GM15510 (cell line): Measurements from ENCODE around the gene HSPE1.

Experiments
- POLR2A ChIP-seq: IDR thresholded peaks from 3 replicates; pipeline ENCODE4 v1.6.1; 2011; ENCODE audit warnings: borderline replicate concordance; ENCODE audit not compliant: insufficient read length; ENCODE audit errors: extremely low read depth

Gene HSPE1

GRCh38 chr2:197515739-197516392, 15.7 kb downstream of the HSPE1 start, which contains the start of gene MOB4:
Gene MOB4, plus strand, starts transcription at chr2:197516066. Its CDS starts 21 bp downstream, at chr2:197516087.
- TF ChIP-seq POLR2A: peak; percentile 95

- no peak for TF ChIP-seq POLR2A
Measured at GRCh38 chr2:197516393-197516761, 16.2 kb downstream of the HSPE1 start.

GRCh38 chr2:197517150-197517549, 17.0 kb downstream of the HSPE1 start:
- TF ChIP-seq POLR2A: no peak

- no peak for TF ChIP-seq POLR2A
Measured at GRCh38 chr2:197538412-197538811, 38.2 kb downstream of the HSPE1 start.

- no peak for TF ChIP-seq POLR2A
Measured at GRCh38 chr2:197539734-197540133, 39.6 kb downstream of the HSPE1 start.

GRCh38 chr2:197543206-197543605, 43.0 kb downstream of the HSPE1 start:
- no peak for TF ChIP-seq POLR2A

GRCh38 chr2:197547163-197547900, 47.2 kb downstream of the HSPE1 start:
- TF ChIP-seq POLR2A: no peak

- TF ChIP-seq POLR2A: no peak
Measured at GRCh38 chr2:197548582-197548981, 48.4 kb downstream of the HSPE1 start.
